Glomerular visceral epithelial cell (primary cell): ENCODE data around the gene STX16.

ENCODE experiments used
- DNase-seq: peaks from one replicate; pipeline ENCODE4 v3.0.0-alpha.2; 2016; ENCODE audit errors: extremely low spot score

Gene STX16

GRCh38 chr20:58697201-58697866 is 46.3 kb downstream of the STX16 start:
- no peak for DNase-seq

GRCh38 chr20:58697867-58698703 is 47.0 kb downstream of the STX16 start:
- no peak for DNase-seq

- DNase-seq = no peak
Measured at GRCh38 chr20:58698741-58699622, 47.9 kb downstream of the STX16 start.

GRCh38 chr20:58699623-58700107 is 48.6 kb downstream of the STX16 start:
- no peak for DNase-seq

GRCh38 chr20:58700121-58700821 is 49.2 kb downstream of the STX16 start:
- DNase-seq = no peak

- DNase-seq = no peak
Measured at GRCh38 chr20:58700823-58701222, 49.7 kb downstream of the STX16 start.

- DNase-seq = no peak
Measured at GRCh38 chr20:58701431-58702160, 50.5 kb downstream of the STX16 start.

- no peak for DNase-seq
Measured at GRCh38 chr20:58702161-58702510, 51.1 kb downstream of the STX16 start.

- no peak for DNase-seq
Measured at GRCh38 chr20:58702859-58703648, 52.0 kb downstream of the STX16 start.

- DNase-seq = no peak
Measured at GRCh38 chr20:58703765-58704371, 52.8 kb downstream of the STX16 start.

- no peak for DNase-seq
Measured at GRCh38 chr20:58705208-58705926, 54.3 kb downstream of the STX16 start.

- no peak for DNase-seq
Measured at GRCh38 chr20:58706150-58706892, 55.2 kb downstream of the STX16 start.

GRCh38 chr20:58706975-58707681 is 56.0 kb downstream of the STX16 start:
- DNase-seq = no peak

- DNase-seq = no peak
Measured at GRCh38 chr20:58707770-58708169, 56.7 kb downstream of the STX16 start.

- DNase-seq = no peak
Measured at GRCh38 chr20:58708246-58708931, 57.3 kb downstream of the STX16 start.

GRCh38 chr20:58709013-58709702 is 58.1 kb downstream of the STX16 start:
- DNase-seq = no peak

- no peak for DNase-seq
Measured at GRCh38 chr20:58709703-58710039, 58.6 kb downstream of the STX16 start.
